ENCODE measurements around the gene MYOCD. TPM values are rescaled to one million over a fixed set of nuclear protein-coding genes. Genes with fewer than 3 reads are reported as not detected.

MYOCD gene
- total and polyA plus RNA-seq, 2 experiments from 2014 or later = under 0.01 to 0.09 TPM

DNA sequence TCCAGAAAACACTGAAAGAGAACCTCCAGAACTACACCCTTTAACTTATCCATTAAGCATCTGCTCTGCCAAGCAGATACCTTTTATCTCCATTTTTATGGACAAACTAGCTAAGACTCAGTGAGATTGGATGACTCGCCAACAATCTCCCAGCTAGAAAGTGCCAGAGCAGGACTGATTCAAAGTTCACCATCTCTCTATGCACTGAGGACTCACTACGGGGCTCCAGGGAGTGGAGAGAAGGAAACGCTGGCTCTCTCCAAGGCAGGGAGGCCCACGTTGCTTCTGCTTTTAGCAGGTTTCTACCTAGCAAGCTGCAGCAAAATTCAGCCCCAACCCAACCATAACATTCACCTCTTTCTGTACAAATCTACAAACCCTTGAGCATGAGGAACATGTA lies 70.8 kb downstream of the MYOCD start:
- in situ Hi-C loops (cut with MboI) = no loop called here
- Histone ChIP-seq H3K27ac (no peak overlapping the region), H4K20me1 (ENCODE audit: insufficient read depth) (no peaks in the 10 kb centered on the region), H3K9me3 (ENCODE audit: low read depth) (no peaks in the 10 kb centered on the region), H3K79me2 (ENCODE audit: insufficient read depth) (no peaks in the 10 kb centered on the region), H3K36me3 (ENCODE audit: low read depth) (no peaks in the 10 kb centered on the region), H3K27me3 (replicated peaks; ENCODE audit: insufficient read depth) (peaks cover 14% of the 10 kb centered on the region; the same call in 1 of the 2 replicates), H3K4me2 (ENCODE audit: unreplicated experiment) (no peak overlapping the region), H3K9ac (no peak overlapping the region), H3F3A (ENCODE audit: insufficient read depth) (no peaks in the 10 kb centered on the region), H3K4me3 (no peak overlapping the region), H3K4me1 (ENCODE audit: insufficient read depth) (no peaks in the 10 kb centered on the region), H2AFZ (no peak overlapping the region), H3K9me2 (ENCODE audit: insufficient read depth) (no peaks in the 10 kb centered on the region)
- no peak for DNase-seq
- TF ChIP-seq EZH2 (IDR thresholded peaks at IDR 0.05; ENCODE audit: insufficient read depth, poor library complexity, severe bottlenecking) = no peak
- no peak for TF ChIP-seq EZH2phosphoT487 (IDR thresholded peaks at IDR 0.05; ENCODE audit: insufficient read depth, low read depth)
- 64 to 65% methylated on average over 4 of the region's 4 CpGs for WGBS, 2 experiments (ENCODE audit: low coverage in 1 of 2, low lambda C conversion rate in 2 of 2, missing lambda C conversion rate in 2 of 2)

- H3K27me3 ChIP-seq (replicated peaks; ENCODE audit: insufficient read depth) = peaks cover 14% of the 10 kb centered on the region; the same call in 1 of the 2 replicates
- peaks cover 5% of the 10 kb centered on the region; the same call in 1 of the 2 replicates for H3K4me1 ChIP-seq (ENCODE audit: insufficient read depth)
- H4K20me1 ChIP-seq (ENCODE audit: insufficient read depth) = no peaks in the 10 kb centered on the region
- no peaks in the 10 kb centered on the region for H3F3A ChIP-seq (ENCODE audit: insufficient read depth)
- H3K27ac ChIP-seq = no peak overlapping the region
- DNase-seq = no peak
- no peak overlapping the region for H3K9ac ChIP-seq
- H3K4me2 ChIP-seq (ENCODE audit: unreplicated experiment) = no peak overlapping the region
- no peaks in the 10 kb centered on the region for H3K36me3 ChIP-seq (ENCODE audit: low read depth)
- H2AFZ ChIP-seq = no peak overlapping the region
- H3K9me3 ChIP-seq (ENCODE audit: low read depth) = no peaks in the 10 kb centered on the region
- in situ Hi-C loops (cut with MboI) = no loop called here
- H3K9me2 ChIP-seq (ENCODE audit: insufficient read depth) = no peaks in the 10 kb centered on the region
- 62% methylated on average over 7 of the region's 7 CpGs for WGBS, 2 experiments (ENCODE audit: low coverage in 1 of 2, low lambda C conversion rate in 2 of 2, missing lambda C conversion rate in 2 of 2)
- no peak overlapping the region for H3K4me3 ChIP-seq
- no peaks in the 10 kb centered on the region for H3K79me2 ChIP-seq (ENCODE audit: insufficient read depth)
- no peak for TF ChIP-seq EZH2phosphoT487 (IDR thresholded peaks at IDR 0.05; ENCODE audit: insufficient read depth, low read depth)
- no peak for TF ChIP-seq EZH2 (IDR thresholded peaks at IDR 0.05; ENCODE audit: insufficient read depth, poor library complexity, severe bottlenecking)
Observed at GRCh38 chr17:12737740-12738469, 72.2 kb downstream of the MYOCD start.

GRCh38 chr17:12738624-12739023 lies 72.9 kb downstream of the MYOCD start:
- H3K9me2 ChIP-seq (ENCODE audit: insufficient read depth) = no peaks in the 10 kb centered on the region
- no peak for DNase-seq
- H3K4me2 ChIP-seq (ENCODE audit: unreplicated experiment) = no peak overlapping the region
- no peaks in the 10 kb centered on the region for H4K20me1 ChIP-seq (ENCODE audit: insufficient read depth)
- H3K27me3 ChIP-seq (replicated peaks; ENCODE audit: insufficient read depth) = peaks cover 14% of the 10 kb centered on the region; the same call in 1 of the 2 replicates
- H3K36me3 ChIP-seq (ENCODE audit: low read depth) = no peaks in the 10 kb centered on the region
- H3K9ac ChIP-seq = no peak overlapping the region
- no peak for TF ChIP-seq EZH2 (IDR thresholded peaks at IDR 0.05; ENCODE audit: insufficient read depth, poor library complexity, severe bottlenecking)
- TF ChIP-seq EZH2phosphoT487 (IDR thresholded peaks at IDR 0.05; ENCODE audit: insufficient read depth, low read depth) = no peak
- no peak overlapping the region for H3K27ac ChIP-seq
- no peaks in the 10 kb centered on the region for H3K79me2 ChIP-seq (ENCODE audit: insufficient read depth)
- no peaks in the 10 kb centered on the region for H3K9me3 ChIP-seq (ENCODE audit: low read depth)
- H3K4me1 ChIP-seq (ENCODE audit: insufficient read depth) = peaks cover 5% of the 10 kb centered on the region; the same call in 1 of the 2 replicates
- no peak overlapping the region for H2AFZ ChIP-seq
- in situ Hi-C loops (cut with MboI) = no loop called here
- H3F3A ChIP-seq (ENCODE audit: insufficient read depth) = no peaks in the 10 kb centered on the region
- no peak overlapping the region for H3K4me3 ChIP-seq
- WGBS, 2 experiments (ENCODE audit: low coverage in 1 of 2, low lambda C conversion rate in 2 of 2, missing lambda C conversion rate in 2 of 2) = 65 to 68% methylated on average over 2 of the region's 2 CpGs

DNA sequence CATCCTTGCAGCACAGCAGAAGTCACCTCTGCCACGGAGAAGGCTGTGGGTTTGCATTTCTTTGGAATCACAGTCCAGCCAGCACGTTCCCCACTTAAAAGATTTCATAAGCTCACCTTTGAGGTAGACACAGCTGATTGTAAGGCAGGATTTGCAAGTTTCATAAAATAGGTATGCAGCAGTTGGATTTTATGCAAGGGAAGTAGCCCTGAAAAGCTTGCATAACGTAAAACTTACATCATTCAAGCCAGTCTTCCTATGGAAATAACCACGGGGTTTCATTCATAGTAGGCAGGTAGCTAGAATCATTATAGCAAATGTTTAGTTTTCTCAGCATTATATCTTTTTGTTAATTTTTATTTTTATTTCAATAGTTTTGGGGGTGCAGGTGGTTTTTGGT lies 73.8 kb downstream of the MYOCD start:
- H3K9me3 ChIP-seq (ENCODE audit: low read depth) = no peaks in the 10 kb centered on the region
- H3K9me2 ChIP-seq (ENCODE audit: insufficient read depth) = no peaks in the 10 kb centered on the region
- no peaks in the 10 kb centered on the region for H3K36me3 ChIP-seq (ENCODE audit: low read depth)
- in situ Hi-C loops (cut with MboI) = no loop called here
- no peak overlapping the region for H3K9ac ChIP-seq
- no peak overlapping the region for H3K4me3 ChIP-seq
- TF ChIP-seq EZH2phosphoT487 (IDR thresholded peaks at IDR 0.05; ENCODE audit: insufficient read depth, low read depth) (no peak), EZH2 (IDR thresholded peaks at IDR 0.05; ENCODE audit: insufficient read depth, poor library complexity, severe bottlenecking) (no peak)
- no peak for DNase-seq
- H3K4me2 ChIP-seq (ENCODE audit: unreplicated experiment) = no peak overlapping the region
- no peak overlapping the region for H3K27ac ChIP-seq
- peaks cover 5% of the 10 kb centered on the region; the same call in 1 of the 2 replicates for H3K4me1 ChIP-seq (ENCODE audit: insufficient read depth)
- WGBS, 2 experiments (ENCODE audit: low coverage in 1 of 2, low lambda C conversion rate in 2 of 2, missing lambda C conversion rate in 2 of 2) = 73 to 77% methylated on average over 4 of the region's 4 CpGs
- no peaks in the 10 kb centered on the region for H3F3A ChIP-seq (ENCODE audit: insufficient read depth)
- no peaks in the 10 kb centered on the region for H3K79me2 ChIP-seq (ENCODE audit: insufficient read depth)
- H4K20me1 ChIP-seq (ENCODE audit: insufficient read depth) = no peaks in the 10 kb centered on the region
- H3K27me3 ChIP-seq (replicated peaks; ENCODE audit: insufficient read depth) = peaks cover 14% of the 10 kb centered on the region; the same call in 1 of the 2 replicates
- no peak overlapping the region for H2AFZ ChIP-seq
